ENCODE results near the gene CLCA2.

DNA sequence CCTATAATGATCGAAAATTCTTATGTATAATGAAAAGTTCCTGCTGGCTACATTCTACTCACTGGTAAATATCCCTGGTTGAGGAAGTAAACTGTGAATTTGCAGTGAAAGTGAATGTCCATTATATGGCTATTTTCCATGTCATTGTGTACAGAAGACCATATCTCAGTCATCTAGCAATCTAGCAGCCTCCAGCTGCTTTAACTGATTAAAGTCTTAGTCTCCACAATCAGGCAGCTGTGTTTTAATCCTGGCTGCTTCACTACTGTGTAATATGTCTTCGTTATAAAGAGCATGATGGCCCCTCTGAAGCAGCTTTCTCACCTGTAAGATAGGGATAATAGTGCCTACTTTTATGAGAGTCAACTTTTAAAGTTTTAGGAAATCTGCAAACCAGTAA lies 11.4 kb downstream of the CLCA2 start:
- TF ChIP-seq EZH2 (IDR thresholded peaks at IDR 0.05; ENCODE audit: insufficient read depth, poor library complexity, severe bottlenecking), result no peak
- no peak for TF ChIP-seq EZH2phosphoT487 (IDR thresholded peaks at IDR 0.05; ENCODE audit: insufficient read depth, low read depth)

Measured in GM23248 (cell line).